ENCODE results near the gene WDR90.

Gene WDR90

DNA sequence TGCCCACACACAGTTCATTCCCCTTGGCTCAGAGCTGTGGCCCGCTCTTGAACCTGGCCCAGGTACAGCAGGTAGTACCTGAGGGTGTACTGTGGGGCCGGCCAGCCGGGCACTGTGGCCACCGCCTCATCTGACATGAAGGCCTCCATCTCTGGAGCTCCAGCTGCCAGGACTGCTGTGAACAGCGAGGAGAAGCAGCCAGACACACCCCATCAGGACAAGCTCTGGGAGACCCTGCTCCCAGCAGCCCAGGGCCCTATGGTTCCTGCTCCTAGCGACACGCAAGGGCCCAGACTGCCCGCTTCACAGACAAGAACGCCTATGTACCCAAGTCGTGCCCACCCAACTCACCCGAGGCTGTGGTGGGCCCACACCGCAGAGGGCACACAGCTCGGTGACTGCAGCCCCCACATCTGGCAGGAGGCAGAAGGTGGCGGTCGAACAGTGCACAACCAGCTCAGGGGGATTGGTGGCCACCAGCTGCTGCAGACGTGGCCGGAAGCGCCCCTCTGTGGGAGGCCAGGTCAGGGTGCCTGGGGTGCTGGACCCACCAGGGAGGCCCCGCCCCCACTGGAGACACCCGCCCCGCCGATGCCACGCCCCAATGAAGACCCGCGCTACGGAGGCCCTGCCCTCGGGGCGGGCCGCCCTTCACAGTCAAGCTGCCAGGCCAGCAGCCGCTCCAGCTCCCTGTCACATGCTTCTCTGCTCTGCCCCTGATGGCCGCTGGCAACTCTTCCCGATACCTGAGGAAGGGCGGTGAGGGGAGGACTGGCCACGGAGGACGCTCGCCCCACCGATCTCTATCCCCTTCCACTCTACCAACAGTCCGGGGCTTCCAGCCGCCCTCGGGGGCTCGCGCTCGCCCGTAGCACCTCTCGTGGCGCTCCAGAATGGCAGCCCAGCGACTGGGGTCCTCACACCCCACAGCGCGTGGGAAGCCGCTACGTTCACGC is 30.0 kb downstream of the WDR90 start:
- DNase-seq (ENCODE audit: low spot score), result no peak
- TF ChIP-seq, protein P1, sequence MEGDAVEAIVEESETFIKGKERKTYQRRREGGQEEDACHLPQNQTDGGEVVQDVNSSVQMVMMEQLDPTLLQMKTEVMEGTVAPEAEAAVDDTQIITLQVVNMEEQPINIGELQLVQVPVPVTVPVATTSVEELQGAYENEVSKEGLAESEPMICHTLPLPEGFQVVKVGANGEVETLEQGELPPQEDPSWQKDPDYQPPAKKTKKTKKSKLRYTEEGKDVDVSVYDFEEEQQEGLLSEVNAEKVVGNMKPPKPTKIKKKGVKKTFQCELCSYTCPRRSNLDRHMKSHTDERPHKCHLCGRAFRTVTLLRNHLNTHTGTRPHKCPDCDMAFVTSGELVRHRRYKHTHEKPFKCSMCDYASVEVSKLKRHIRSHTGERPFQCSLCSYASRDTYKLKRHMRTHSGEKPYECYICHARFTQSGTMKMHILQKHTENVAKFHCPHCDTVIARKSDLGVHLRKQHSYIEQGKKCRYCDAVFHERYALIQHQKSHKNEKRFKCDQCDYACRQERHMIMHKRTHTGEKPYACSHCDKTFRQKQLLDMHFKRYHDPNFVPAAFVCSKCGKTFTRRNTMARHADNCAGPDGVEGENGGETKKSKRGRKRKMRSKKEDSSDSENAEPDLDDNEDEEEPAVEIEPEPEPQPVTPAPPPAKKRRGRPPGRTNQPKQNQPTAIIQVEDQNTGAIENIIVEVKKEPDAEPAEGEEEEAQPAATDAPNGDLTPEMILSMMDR (IDR thresholded peaks at IDR 0.05), result no peak
- H3K27ac ChIP-seq, result peak overlapping the region; percentile 49 to 98
- peak overlapping the region; percentile 97 for H3K4me3 ChIP-seq

DNA sequence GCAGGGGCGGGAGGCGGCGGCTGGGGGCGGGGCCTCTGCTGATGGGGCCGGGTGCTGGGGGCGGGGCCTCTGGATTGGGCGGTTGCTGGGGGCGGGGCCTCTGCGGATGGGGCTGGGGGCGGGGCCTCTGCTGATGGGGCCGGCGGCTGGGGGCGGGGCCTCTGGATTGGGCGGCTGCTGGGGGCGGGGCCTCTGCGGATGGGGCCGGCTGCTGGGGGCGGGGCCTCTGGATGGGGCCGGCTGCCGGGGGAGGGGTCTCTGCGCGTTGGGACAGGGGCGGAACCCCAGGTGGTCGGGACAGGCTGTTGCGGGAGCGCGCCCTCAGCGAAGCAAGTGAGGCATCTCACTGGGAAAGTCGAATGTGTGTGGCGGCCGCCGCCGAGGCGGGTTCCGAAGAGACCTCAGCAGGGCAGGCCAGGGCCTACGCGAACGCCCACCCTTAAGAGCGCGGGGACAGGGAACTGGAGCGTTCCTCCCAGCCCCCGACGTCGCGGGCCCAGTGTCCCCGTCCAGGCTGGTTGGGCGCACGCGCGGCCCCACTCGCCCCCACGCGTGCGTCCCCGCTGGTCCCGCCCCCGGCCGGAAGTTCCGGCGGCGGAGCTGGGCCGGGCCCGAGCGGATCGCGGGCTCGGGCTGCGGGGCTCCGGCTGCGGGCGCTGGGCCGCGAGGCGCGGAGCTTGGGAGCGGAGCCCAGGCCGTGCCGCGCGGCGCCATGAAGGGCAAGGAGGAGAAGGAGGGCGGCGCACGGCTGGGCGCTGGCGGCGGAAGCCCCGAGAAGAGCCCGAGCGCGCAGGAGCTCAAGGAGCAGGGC is 30.9 kb downstream of the WDR90 start, which contains the start of gene STUB1:
Gene STUB1 (plus strand): TSS at position 597 of the 811 bp plus-strand sequence. CDS start 116 bp downstream, at position 713.
- Histone ChIP-seq H3K4me3 (peak within 1 kb of the TSS; percentile 97), H3K27ac (peak within 1 kb of the TSS; percentile 73 to 98)
- peak; percentile 91 for DNase-seq (ENCODE audit: low spot score)
- TF ChIP-seq, protein P1 (IDR thresholded peaks at IDR 0.05), result no peak

DNA sequence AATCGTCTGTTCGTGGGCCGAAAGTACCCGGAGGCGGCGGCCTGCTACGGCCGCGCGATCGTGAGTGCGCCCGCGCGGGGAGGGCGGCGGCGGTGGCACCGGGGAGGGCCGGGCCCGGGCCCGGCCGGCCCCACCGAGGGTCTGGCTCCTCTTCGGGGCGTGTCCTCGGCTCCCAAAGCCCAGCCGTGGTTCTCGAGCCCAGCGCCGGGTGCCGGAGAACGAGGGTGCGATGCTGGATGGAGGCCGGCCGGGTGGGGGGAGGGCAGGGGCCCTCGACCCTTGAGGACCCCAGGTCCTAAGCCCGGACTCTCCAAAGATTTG is 31.4 kb downstream of the WDR90 start:
- H3K27ac ChIP-seq, result peak overlapping the region; percentile 73 to 98
- TF ChIP-seq, protein P1 (IDR thresholded peaks at IDR 0.05), result no peak
- H3K4me3 ChIP-seq, result peak overlapping the region; percentile 97
- no peak for DNase-seq (ENCODE audit: low spot score)

DNA sequence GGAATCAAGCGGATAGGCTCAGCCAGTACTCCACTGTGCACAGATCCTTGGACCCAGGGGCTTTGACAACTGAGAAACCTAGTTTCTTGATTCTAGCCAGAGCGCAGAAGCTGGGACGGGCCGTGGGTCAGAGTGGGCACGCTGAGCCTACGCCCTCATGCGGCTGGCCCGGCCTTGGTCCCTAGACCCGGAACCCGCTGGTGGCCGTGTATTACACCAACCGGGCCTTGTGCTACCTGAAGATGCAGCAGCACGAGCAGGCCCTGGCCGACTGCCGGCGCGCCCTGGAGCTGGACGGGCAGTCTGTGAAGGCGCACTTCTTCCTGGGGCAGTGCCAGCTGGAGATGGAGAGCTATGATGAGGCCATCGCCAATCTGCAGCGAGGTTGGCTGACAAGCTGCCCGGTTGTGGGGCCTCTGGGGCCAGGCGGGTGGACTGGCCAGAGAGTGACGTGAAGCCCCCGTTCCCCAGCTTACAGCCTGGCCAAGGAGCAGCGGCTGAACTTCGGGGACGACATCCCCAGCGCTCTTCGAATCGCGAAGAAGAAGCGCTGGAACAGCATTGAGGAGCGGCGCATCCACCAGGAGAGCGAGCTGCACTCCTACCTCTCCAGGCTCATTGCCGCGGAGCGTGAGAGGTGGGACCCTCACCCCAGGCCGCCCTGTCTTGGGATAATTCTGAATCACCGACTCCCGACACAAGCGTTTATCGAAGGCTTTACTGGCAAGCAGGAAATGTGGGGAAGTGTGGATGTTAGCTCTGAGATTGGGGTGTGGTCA is 32.0 kb downstream of the WDR90 start:
- Histone ChIP-seq H3K4me3 (peak overlapping the region; percentile 97), H3K27ac (peak overlapping the region; percentile 73 to 98)
- TF ChIP-seq, protein P1 (IDR thresholded peaks at IDR 0.05), result no peak
- DNase-seq (ENCODE audit: low spot score), result no peak

DNA sequence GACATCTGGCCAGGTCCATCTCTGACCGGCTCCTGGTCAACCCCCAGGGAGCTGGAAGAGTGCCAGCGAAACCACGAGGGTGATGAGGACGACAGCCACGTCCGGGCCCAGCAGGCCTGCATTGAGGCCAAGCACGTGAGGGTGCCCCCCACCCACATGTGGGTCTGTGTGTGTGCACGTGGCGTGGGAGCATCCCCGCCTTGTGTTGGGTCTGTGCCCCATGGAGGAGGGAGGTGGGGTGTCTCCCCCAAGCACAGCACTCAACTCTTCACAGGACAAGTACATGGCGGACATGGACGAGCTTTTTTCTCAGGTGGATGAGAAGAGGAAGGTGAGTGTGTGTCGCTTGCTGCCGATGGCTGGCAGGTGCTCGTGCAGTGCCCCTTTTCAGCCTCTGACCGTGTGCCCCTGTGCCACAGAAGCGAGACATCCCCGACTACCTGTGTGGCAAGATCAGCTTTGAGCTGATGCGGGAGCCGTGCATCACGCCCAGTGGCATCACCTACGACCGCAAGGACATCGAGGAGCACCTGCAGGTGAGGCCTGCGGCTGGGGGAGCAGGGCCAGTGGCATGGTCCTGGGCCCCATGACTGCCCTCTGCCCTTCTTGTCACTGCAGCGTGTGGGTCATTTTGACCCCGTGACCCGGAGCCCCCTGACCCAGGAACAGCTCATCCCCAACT is 32.7 kb downstream of the WDR90 start:
- H3K4me3 ChIP-seq, result peak overlapping the region; percentile 97
- TF ChIP-seq, protein P1 (IDR thresholded peaks at IDR 0.05), result no peak
- DNase-seq (ENCODE audit: low spot score), result no peak
- H3K27ac ChIP-seq, result no peak overlapping the region

All from coronary artery (tissue), 2 donors.